Endothelial cell of umbilical vein (primary cell): ENCODE results near the gene CELF2. TPM values are rescaled to one million over a fixed set of nuclear protein-coding genes. Genes with fewer than 3 reads are reported as not detected.
A peak's percentile ranks its signal among the peaks of the same experiment; 100 is the strongest.

Experiments
- BruUV-seq: library from RNA; stranded (reverse); fragments of 400-500 nt; replicated peaks from 2 replicates; lab custom pipeline; 2021; lab: Mats Ljungman, UMichigan
- CTCF ChIA-PET: fragments of 300-600, 350-600 bp; sonication (Branson Sonifier 250); formaldehyde crosslinking; loops from one replicate; lab custom pipeline; 2021; ENCODE audit warnings: antibody characterized with exemption, inconsistent platforms; lab: Charles Lee
- POLR2A ChIA-PET: fragments of 300-600, 350-600 bp; sonication (Branson Sonifier 250); formaldehyde crosslinking; loops from one replicate; lab custom pipeline; 2021; ENCODE audit warnings: antibody characterized with exemption, inconsistent platforms; lab: Charles Lee
- DNase-seq: peaks from one replicate; pipeline ENCODE4 v3.0.0-alpha.2; 2011; ENCODE audit warnings: low read depth, low spot score
- FAIRE-seq: peaks from 2 replicates; lab custom pipeline; 2011; peaks lifted over from hg19 to GRCh38; lab: Jason Lieb, UNC
- H2AFZ ChIP-seq: 2 replicates; pipeline ENCODE4 v1.6.0; 2012; ENCODE audit warnings: low read depth, low read length, control low read depth, inconsistent platforms
- H3K27ac ChIP-seq: 2 replicates; pipeline ENCODE4 v1.5.1; 2011; ENCODE audit warnings: low read depth, mild to moderate bottlenecking, control low read depth, low read length, moderate library complexity; ENCODE audit not compliant: insufficient read depth
- H3K27me3 ChIP-seq, 2 experiments: 2 replicates each; pipeline versions ENCODE4 v1.6.0 to v1.6.1; 2011; ENCODE audit warnings: low read length in 2 of 2, mixed read lengths in 1 of 2; ENCODE audit not compliant: control insufficient read depth in 2 of 2, insufficient read depth in 2 of 2
- H3K36me3 ChIP-seq, 2 experiments: 2 replicates in 1 of 2; 3 replicates in 1 of 2; pipeline ENCODE4 v1.5.1; 2011; ENCODE audit warnings: low read length in 2 of 2, mild to moderate bottlenecking in 1 of 2, moderate library complexity in 1 of 2; ENCODE audit not compliant: control insufficient read depth in 2 of 2, insufficient read depth in 2 of 2; ENCODE audit errors: extremely low read depth in 1 of 2
- H3K4me1 ChIP-seq: 3 replicates; pipeline ENCODE4 v1.5.1; 2011; ENCODE audit warnings: mild to moderate bottlenecking, low read length; ENCODE audit not compliant: control insufficient read depth, insufficient read depth; ENCODE audit errors: extremely low read depth
- H3K4me2 ChIP-seq: 2 replicates; pipeline ENCODE4 v1.6.1; 2011; ENCODE audit warnings: low read length, control low read depth, mixed read lengths; ENCODE audit not compliant: insufficient read depth
- H3K4me3 ChIP-seq, 3 experiments: fragments of 200-600 bp in 1 of 3; sonication (generic), shearing (Covaris generic) in 1 of 3; replicated peaks in 1 of 3; 2 replicates each; pipeline ENCODE4 v1.5.1; 2011 to 2016; ENCODE audit warnings: control low read depth in 3 of 3, low read length in 3 of 3, mild to moderate bottlenecking in 2 of 3, inconsistent platforms in 1 of 3, low read depth in 1 of 3, moderate library complexity in 1 of 3; ENCODE audit not compliant: insufficient read depth in 1 of 3
- H3K79me2 ChIP-seq: 2 replicates; pipeline ENCODE4 v1.6.0; 2012; ENCODE audit warnings: low read length, inconsistent platforms; ENCODE audit not compliant: control insufficient read depth, insufficient read depth
- H3K9ac ChIP-seq: replicated peaks from 2 replicates; pipeline ENCODE3; 2011; ENCODE audit warnings: low read length, control low read depth; ENCODE audit not compliant: insufficient read depth; ENCODE audit errors: extremely low read depth
- H3K9me1 ChIP-seq: replicated peaks from 3 replicates; pipeline ENCODE4 v1.6.0; 2011; ENCODE audit warnings: mild to moderate bottlenecking, low read length; ENCODE audit not compliant: control insufficient read depth, insufficient read depth; ENCODE audit errors: extremely low read depth
- H3K9me3 ChIP-seq: replicated peaks from 2 replicates; pipeline ENCODE4 v1.5.1; 2012; ENCODE audit warnings: low read length, inconsistent platforms; ENCODE audit not compliant: control insufficient read depth, insufficient read depth
- H4K20me1 ChIP-seq: replicated peaks from 2 replicates; pipeline ENCODE3; 2011; ENCODE audit warnings: mild to moderate bottlenecking, low read length; ENCODE audit not compliant: control insufficient read depth, insufficient read depth; ENCODE audit errors: extremely low read depth
- EZH2 ChIP-seq: IDR thresholded peaks from 2 replicates; pipeline ENCODE4 v1.6.1; 2012; ENCODE audit warnings: borderline replicate concordance, low read depth, mild to moderate bottlenecking, moderate library complexity, low read length, inconsistent platforms; ENCODE audit not compliant: severe bottlenecking
- FOS ChIP-seq: IDR thresholded peaks from 2 replicates; pipeline ENCODE4 v1.6.1; 2011; ENCODE audit warnings: mild to moderate bottlenecking, low read length, moderate library complexity, borderline replicate concordance; ENCODE audit not compliant: insufficient read depth
- GATA2 ChIP-seq: IDR thresholded peaks from 2 replicates; pipeline ENCODE4 v1.7.0; 2011; ENCODE audit warnings: low read depth, mild to moderate bottlenecking, moderate library complexity, mixed read lengths, low read length; ENCODE audit not compliant: insufficient read length, insufficient read depth
- JUN ChIP-seq: IDR thresholded peaks from 2 replicates; pipeline ENCODE4 v1.6.1; 2011; ENCODE audit warnings: borderline replicate concordance, low read depth; ENCODE audit not compliant: insufficient read length, insufficient read depth
- MYC ChIP-seq: IDR thresholded peaks from one replicate; pipeline ENCODE4 v1.6.1; 2011; ENCODE audit warnings: mild to moderate bottlenecking, low read depth, low read length
- POLR2A ChIP-seq: IDR thresholded peaks from 2 replicates; pipeline ENCODE4 v1.6.1; 2012; ENCODE audit warnings: low read depth, mild to moderate bottlenecking, control low read depth, low read length
- POLR2AphosphoS5 ChIP-seq: IDR thresholded peaks from 2 replicates; pipeline ENCODE4 v1.6.1; 2012; ENCODE audit warnings: low read depth, mild to moderate bottlenecking, control low read depth, low read length, moderate library complexity; ENCODE audit not compliant: insufficient read depth
- dilution Hi-C: fragments of 300-500 bp; cut with MboI; formaldehyde crosslinking; loops from one replicate; pipeline ENCODE4 v1.15.0; 2019; ENCODE audit warnings: low sequenced_read_pairs; ENCODE audit not compliant: extremely low pct_ligation_motif_present
- intact Hi-C: fragments of 100-400 bp; cut with micrococcal nuclease; formaldehyde crosslinking; loops from one replicate; pipeline ENCODE4 v1.10.0; 2022
- polyA plus RNA-seq, 4 experiments: library from polyadenylated mRNA; depleted of rRNA in 3 of 4; stranded (reverse) in 3 of 4; unstranded in 1 of 4; fragments of >200 nt; gene quantifications; 2 replicates each; pipeline versions ENCODE4 v1.2.1 to v1.2.3, GENCODE V29; 2011 to 2012; ENCODE audit warnings: missing spikeins in 1 of 4
- total RNA-seq: library from RNA; stranded (reverse); gene quantifications from 2 replicates; pipeline ENCODE4 v1.2.3, GENCODE V29; 2021
- TF ChIP-seq, protein P1 (sequence below): IDR thresholded peaks from 2 replicates; pipeline ENCODE4 v1.6.1; 2011; ENCODE audit not compliant: insufficient read depth, insufficient read length
- TF ChIP-seq, protein P2 (sequence below), 2 donors: IDR thresholded peaks; 1 replicate in 1 of 2; 2 replicates in 1 of 2; pipeline ENCODE4 v1.5.1; 2011; ENCODE audit warnings: low read length in 2 of 2, mild to moderate bottlenecking in 2 of 2, moderate library complexity in 2 of 2, control low read depth in 1 of 2, inconsistent platforms in 1 of 2, low read depth in 1 of 2; ENCODE audit not compliant: insufficient read depth in 1 of 2; ENCODE audit errors: extremely low read depth in 1 of 2

CELF2 gene
- total and polyA plus RNA-seq, 2 donors (not counting 3 experiments of a cell fraction or from before 2014, with no cell fraction given) = 21.6 to 42.6 TPM

DNA sequence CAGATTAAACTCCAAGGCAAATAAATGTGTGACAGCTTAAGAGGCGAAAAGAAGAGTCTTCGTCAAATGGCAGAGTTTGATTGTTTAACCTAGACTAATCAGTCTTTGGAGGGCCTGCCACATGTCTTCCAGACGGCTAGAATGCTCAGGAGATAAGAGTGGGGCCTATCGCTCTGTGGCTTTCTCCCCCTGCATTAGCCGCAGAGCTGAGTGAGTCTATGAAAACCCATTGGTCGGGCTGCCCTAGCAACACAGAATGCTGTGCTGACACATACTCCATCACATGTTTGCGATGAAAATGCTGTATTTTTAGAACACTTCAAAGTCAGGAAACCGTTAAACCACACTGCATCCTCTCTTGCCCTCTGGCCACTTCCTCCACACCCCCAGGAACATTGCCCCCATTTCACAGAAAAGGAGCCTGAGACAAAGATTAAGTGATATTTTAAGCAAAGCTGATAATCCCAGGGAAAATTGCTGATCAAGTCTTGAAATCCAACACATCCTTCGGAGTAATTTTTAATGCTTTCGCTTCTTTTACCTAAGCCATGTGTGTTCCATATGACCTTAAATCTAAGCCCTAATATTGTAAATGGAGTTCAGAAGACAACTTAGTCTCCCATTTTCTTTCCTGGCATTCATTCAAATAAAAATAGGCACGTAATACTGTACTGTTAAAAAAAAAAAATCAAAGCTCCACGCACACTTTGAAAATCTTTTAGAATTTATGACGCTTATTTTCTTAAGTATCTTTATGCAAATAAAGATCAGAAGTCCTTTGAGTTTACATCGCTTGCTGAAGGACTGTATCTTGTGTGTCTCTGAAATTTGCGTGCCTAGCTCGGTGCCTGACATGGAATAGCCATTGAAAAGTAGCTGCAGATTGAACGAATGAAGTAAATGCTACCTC is 161.2 kb downstream of the CELF2 start:
- Histone ChIP-seq H3K27me3 (no peaks in the 10 kb centered on the region), H3K4me3 (no peak overlapping the region), H3K27ac (no peak overlapping the region), H2AFZ (no peak overlapping the region), H3K79me2 (no peaks in the 10 kb centered on the region), H3K36me3 (no peaks in the 10 kb centered on the region), H3K9me1 (no peaks in the 10 kb centered on the region), H3K4me2 (no peak overlapping the region), H3K9ac (no peak overlapping the region), H4K20me1 (no peaks in the 10 kb centered on the region), H3K4me1 (peaks cover 6% of the 10 kb centered on the region), H3K9me3 (no peaks in the 10 kb centered on the region)
- FAIRE-seq = peak; percentile 56
- CTCF ChIA-PET = interaction anchor here (0.9 to 1.7 kb wide), 4 partner anchors 9 to 91 kb away, joined by 3 to 10 read pairs (median 4); no protein-coding TSS in a partner anchor
- TF ChIP-seq POLR2AphosphoS5 (no peak), FOS (no peak), GATA2 (no peak), JUN (no peak), POLR2A (no peak), MYC (no peak), EZH2 (no peak)
- TF ChIP-seq, protein P1, sequence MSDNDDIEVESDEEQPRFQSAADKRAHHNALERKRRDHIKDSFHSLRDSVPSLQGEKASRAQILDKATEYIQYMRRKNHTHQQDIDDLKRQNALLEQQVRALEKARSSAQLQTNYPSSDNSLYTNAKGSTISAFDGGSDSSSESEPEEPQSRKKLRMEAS = no peak
- TF ChIP-seq, protein P2, sequence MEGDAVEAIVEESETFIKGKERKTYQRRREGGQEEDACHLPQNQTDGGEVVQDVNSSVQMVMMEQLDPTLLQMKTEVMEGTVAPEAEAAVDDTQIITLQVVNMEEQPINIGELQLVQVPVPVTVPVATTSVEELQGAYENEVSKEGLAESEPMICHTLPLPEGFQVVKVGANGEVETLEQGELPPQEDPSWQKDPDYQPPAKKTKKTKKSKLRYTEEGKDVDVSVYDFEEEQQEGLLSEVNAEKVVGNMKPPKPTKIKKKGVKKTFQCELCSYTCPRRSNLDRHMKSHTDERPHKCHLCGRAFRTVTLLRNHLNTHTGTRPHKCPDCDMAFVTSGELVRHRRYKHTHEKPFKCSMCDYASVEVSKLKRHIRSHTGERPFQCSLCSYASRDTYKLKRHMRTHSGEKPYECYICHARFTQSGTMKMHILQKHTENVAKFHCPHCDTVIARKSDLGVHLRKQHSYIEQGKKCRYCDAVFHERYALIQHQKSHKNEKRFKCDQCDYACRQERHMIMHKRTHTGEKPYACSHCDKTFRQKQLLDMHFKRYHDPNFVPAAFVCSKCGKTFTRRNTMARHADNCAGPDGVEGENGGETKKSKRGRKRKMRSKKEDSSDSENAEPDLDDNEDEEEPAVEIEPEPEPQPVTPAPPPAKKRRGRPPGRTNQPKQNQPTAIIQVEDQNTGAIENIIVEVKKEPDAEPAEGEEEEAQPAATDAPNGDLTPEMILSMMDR (IDR thresholded peaks at IDR 0.05; ENCODE audit: extremely low read depth in 1 of 2, insufficient read depth in 1 of 2, low read depth in 1 of 2, low read length in 2 of 2) = no peak
- POLR2A ChIA-PET = no interaction called here
- dilution Hi-C loops (no loop called here), intact Hi-C loops (no loop called here)
- BruUV-seq = no TSS peak
- DNase-seq = peak; percentile 49
